Measurements from ENCODE around the gene XRCC4. TPM values are rescaled to one million over a fixed set of nuclear protein-coding genes. Genes with fewer than 3 reads are reported as not detected.

XRCC4 gene
- total RNA-seq, 4 donors from 2014 or later: 3.7 to 10.3 (median 8.7) TPM

DNA sequence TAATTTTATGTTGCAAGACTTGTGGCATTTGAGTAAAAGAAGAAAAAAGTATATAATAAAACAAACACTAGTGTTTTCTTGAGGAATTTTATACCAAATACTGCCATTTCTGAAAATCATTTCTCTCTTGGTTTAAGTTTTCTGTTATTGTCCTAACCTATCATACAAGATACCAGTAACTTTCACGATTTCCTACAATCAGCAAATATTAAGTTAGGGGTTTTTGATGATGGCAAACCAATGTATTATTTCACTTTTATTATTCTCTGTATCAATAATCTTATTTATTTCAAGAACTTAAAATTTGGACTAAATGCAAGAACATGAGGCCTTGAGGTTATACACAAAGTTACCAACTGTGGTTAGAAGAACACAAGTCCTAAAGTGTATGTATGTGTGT lies 285.2 kb downstream of the XRCC4 start:
- DNase-seq: no peak

DNA sequence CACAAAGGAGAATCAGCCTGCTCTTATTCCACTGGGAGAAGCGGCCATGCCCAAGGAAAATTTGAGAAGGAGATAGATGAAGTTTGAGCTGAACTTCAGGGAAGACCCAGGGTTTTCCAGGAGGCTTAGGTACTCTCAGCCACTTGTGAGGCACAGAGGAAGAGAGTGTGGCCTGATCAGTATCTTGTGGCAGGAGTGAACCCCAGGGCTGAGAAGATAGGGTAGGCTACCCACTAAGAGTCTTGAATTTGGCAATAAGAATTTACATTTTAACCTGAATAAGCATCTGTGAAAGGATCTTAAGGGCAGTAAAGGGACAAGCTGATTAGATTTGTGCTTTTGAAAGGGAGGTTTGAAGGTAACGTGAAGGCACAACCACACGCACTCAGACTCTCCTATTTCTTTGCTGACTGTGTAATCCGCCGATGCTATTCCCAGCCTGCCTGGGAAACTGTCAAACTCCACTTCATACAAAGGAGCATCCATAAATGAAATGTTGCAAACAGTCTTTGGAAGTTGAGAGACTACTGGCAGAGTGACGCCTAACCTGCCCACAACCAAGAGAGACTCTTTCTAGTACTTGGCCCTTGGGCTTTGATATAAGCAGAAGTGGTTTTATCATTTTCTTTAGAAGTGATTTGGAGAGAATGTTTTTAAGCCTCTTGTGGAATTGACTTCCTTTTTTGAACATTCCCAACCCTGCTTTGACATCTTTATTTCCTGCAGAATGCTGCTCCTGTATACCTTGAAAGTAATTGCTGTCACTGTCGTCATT lies 286.0 kb downstream of the XRCC4 start:
- no peak for DNase-seq
- H3K4me3 ChIP-seq: no peak overlapping the region
- no peaks in the 10 kb centered on the region for H3K36me3 ChIP-seq
- no peak for TF ChIP-seq POLR2A (IDR thresholded peaks at IDR 0.05)
- TF ChIP-seq, protein P1, sequence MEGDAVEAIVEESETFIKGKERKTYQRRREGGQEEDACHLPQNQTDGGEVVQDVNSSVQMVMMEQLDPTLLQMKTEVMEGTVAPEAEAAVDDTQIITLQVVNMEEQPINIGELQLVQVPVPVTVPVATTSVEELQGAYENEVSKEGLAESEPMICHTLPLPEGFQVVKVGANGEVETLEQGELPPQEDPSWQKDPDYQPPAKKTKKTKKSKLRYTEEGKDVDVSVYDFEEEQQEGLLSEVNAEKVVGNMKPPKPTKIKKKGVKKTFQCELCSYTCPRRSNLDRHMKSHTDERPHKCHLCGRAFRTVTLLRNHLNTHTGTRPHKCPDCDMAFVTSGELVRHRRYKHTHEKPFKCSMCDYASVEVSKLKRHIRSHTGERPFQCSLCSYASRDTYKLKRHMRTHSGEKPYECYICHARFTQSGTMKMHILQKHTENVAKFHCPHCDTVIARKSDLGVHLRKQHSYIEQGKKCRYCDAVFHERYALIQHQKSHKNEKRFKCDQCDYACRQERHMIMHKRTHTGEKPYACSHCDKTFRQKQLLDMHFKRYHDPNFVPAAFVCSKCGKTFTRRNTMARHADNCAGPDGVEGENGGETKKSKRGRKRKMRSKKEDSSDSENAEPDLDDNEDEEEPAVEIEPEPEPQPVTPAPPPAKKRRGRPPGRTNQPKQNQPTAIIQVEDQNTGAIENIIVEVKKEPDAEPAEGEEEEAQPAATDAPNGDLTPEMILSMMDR (IDR thresholded peaks at IDR 0.05): no peak
- H3K27me3 ChIP-seq: no peaks in the 10 kb centered on the region
- no peak overlapping the region for H3K27ac ChIP-seq
- H3K9me3 ChIP-seq: no peaks in the 10 kb centered on the region
- no peaks in the 10 kb centered on the region for H3K4me1 ChIP-seq

More for the DNA sequence above, 285.2 kb downstream of the XRCC4 start:
- Histone ChIP-seq H3K27me3 (no peaks in the 10 kb centered on the region), H3K4me1 (no peaks in the 10 kb centered on the region), H3K27ac (no peak overlapping the region), H3K9me3 (no peaks in the 10 kb centered on the region), H3K36me3 (no peaks in the 10 kb centered on the region), H3K4me3 (no peak overlapping the region)
- TF ChIP-seq, protein P1 (IDR thresholded peaks at IDR 0.05): no peak
- no peak for TF ChIP-seq POLR2A (IDR thresholded peaks at IDR 0.05)

DNA sequence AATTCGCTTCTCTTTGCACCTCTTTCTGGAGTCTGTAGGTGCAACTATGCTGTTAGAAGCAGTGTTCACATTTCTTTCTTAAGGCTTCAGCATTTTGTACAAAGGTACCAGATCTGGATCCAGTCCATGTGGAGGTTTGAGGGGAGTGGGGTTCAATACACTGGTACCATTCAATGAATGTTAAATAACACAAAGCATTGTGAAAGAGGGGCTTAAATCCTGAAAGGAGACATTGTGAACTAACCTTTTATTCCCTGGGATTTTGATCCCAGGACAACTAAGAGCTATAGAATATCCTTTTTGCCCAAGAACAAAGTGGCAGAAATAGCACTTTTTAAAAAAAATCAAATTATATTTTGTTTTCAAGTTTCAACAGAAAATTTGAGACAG lies 286.5 kb downstream of the XRCC4 start:
- H3K4me1 ChIP-seq: no peaks in the 10 kb centered on the region

DNA sequence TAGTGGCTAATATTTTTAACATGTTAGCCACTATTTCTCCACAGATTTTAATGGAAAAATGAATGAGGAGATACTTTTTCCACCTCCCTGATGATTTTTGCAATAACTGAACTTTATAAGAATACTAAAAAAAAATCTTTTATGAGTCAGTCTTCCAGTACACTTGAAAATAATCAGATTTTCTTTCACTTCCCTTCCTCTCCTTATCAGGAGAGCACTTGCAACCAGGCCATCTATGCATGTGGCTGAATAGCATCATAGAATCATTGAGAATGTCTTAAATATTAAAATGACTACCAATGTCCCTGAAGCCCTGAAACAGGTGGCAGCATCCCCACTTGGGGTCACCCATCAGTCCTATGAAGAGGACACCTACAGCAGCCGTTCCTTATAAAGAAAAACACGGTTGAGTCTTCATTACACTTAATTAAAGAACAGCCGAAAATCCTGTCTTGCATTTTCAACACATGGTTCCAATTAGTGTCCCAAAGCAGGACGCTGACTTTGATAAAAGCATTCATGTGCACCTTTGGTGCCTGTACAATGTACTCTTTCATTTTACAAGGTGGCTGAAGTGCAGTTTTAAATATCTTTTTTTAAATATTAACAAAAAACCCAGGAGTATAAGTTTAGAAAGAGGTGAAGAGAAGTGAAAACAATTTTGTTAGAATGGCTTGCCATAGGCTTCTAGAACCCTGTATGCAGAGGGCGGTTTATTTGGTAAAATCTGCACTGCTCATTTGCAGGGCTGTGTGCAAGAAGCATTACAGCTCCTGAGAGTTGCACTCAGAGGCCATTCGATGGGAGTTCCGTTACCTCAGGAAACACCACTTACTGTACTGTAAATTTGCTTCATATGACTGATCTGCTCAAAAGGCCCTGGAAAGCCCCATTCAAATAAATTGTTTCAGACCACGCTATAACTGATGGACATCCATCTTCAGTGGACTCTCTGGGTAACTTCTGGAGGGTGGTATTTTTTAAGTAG lies 287.3 kb downstream of the XRCC4 start:
- TF ChIP-seq POLR2A (IDR thresholded peaks at IDR 0.05): no peak
- TF ChIP-seq, protein P1 (IDR thresholded peaks at IDR 0.05): no peak
- Histone ChIP-seq H3K36me3 (no peaks in the 10 kb centered on the region), H3K4me1 (no peaks in the 10 kb centered on the region), H3K9me3 (no peaks in the 10 kb centered on the region), H3K27ac (no peak overlapping the region), H3K4me3 (no peak overlapping the region), H3K27me3 (no peaks in the 10 kb centered on the region)
- no peak for DNase-seq

More for the DNA sequence above, 286.5 kb downstream of the XRCC4 start:
- H3K4me3 ChIP-seq: no peak overlapping the region
- H3K9me3 ChIP-seq: no peaks in the 10 kb centered on the region
- no peak for DNase-seq
- TF ChIP-seq, protein P1 (IDR thresholded peaks at IDR 0.05): no peak
- TF ChIP-seq POLR2A (IDR thresholded peaks at IDR 0.05): no peak
- H3K36me3 ChIP-seq: no peaks in the 10 kb centered on the region
- H3K27me3 ChIP-seq: no peaks in the 10 kb centered on the region
- H3K27ac ChIP-seq: no peak overlapping the region

DNA sequence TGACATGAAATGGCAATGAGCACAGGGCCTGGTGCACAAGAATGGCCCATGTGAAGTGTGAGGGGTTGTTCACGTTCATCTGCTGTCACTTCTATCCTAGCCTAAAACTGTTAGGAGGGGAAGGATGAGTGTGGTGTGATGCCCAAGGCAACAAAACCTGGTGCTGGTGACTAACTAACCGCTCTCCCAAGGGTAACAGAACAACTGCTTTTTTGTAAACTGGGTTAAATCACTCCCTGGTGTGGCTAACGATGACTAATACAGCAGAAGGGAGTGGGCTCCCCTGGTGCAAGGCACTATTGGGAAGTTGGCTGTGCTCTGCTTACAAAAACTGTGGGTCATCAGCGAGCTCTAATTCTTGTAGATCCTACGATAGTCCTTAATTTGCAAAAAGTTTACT lies 291.0 kb downstream of the XRCC4 start:
- Histone ChIP-seq H3K27ac (no peak overlapping the region), H3K9me3 (no peaks in the 10 kb centered on the region), H3K4me3 (no peak overlapping the region), H3K36me3 (no peaks in the 10 kb centered on the region), H3K27me3 (no peaks in the 10 kb centered on the region), H3K4me1 (no peaks in the 10 kb centered on the region)
- no peak for TF ChIP-seq POLR2A (IDR thresholded peaks at IDR 0.05)
- TF ChIP-seq, protein P1 (IDR thresholded peaks at IDR 0.05): no peak
- no peak for DNase-seq
